Neural progenitor cell (in vitro differentiated cells): ENCODE data around the gene PDK4.

Source experiments
- CTCF ChIP-seq: fragments of 200-600 bp; sonication (generic); IDR thresholded peaks from 2 replicates; pipeline ENCODE4 v1.5.1; 2017; ENCODE audit warnings: antibody characterized with exemption, mild to moderate bottlenecking
- EZH2 ChIP-seq: fragments of 200-600 bp; sonication (generic); IDR thresholded peaks from 2 replicates; pipeline ENCODE4 v1.6.1; 2017; ENCODE audit warnings: antibody characterized with exemption, mild to moderate bottlenecking, moderate library complexity
- EZH2phosphoT487 ChIP-seq: fragments of 200-600 bp; sonication (generic); IDR thresholded peaks from 2 replicates; pipeline ENCODE4 v1.6.1; 2017; ENCODE audit warnings: antibody characterized with exemption

- no peak for TF ChIP-seq CTCF
- TF ChIP-seq EZH2 = no peak
- no peak for TF ChIP-seq EZH2phosphoT487
Measured at GRCh38 chr7:95534796-95535195, 61.5 kb downstream of the PDK4 start.
